ENCODE data around the gene BTK. TPM values are rescaled to one million over a fixed set of nuclear protein-coding genes. Genes with fewer than 3 reads are reported as not detected.
A peak's percentile ranks its signal among the peaks of the same experiment; 100 is the strongest.

The BTK gene
- total and polyA plus RNA-seq, 9 of the 15 experiments (the other 6 are each of a cell fraction or from before 2014, with no cell fraction given) = 14.9 to 93.4 (median 65.2) TPM

GRCh38 chrX:101390664-101391525 lies 4.9 kb upstream of the BTK start, which contains the start of gene RPL36A (continued):
- 0 out of 4 replicates have a peak, but pooled peaks of 1 of the 2 experiments have one; percentile 40 for TF ChIP-seq ZNF318 (IDR thresholded peaks at IDR 0.05; ENCODE audit: borderline replicate concordance in 1 of 2, low read depth in 1 of 2)
- peak; percentile 71; the same call in 1 of the 2 replicates for TF ChIP-seq ZBTB33 (CRISPR knock-in tag; IDR thresholded peaks at IDR 0.05)
- TF ChIP-seq CTBP1 (IDR thresholded peaks at IDR 0.05; ENCODE audit: borderline replicate concordance) = peak; percentile 43; the same call in 1 of the 2 replicates
- 0 out of 4 replicates have a peak, but pooled peaks of 1 of the 2 experiments have one; percentile 35 for TF ChIP-seq NONO (IDR thresholded peaks at IDR 0.05; ENCODE audit: low read depth in 2 of 2, low read length in 1 of 2)
- peak; percentile 3; the same call in 1 of the 2 replicates for TF ChIP-seq JUN (IDR thresholded peaks at IDR 0.05; ENCODE audit: borderline replicate concordance, low read depth, low read length)
- TF ChIP-seq JUN (CRISPR knock-in tag; IDR thresholded peaks at IDR 0.05; ENCODE audit: borderline replicate concordance) = no peak
- TF ChIP-seq ZNF584 (CRISPR knock-in tag; IDR thresholded peaks at IDR 0.05; ENCODE audit: low read depth) = no peak
- peak; percentile 96 for TF ChIP-seq SPI1 (IDR thresholded peaks at IDR 0.05; ENCODE audit: borderline replicate concordance, low read depth, low read length)
- peak; percentile 97 for TF ChIP-seq KDM5B (IDR thresholded peaks at IDR 0.05; ENCODE audit: insufficient replicate concordance, low read depth, low read length)
- TF ChIP-seq CREM (IDR thresholded peaks at IDR 0.05; ENCODE audit: low read depth) = peak; percentile 83
- TF ChIP-seq DMBX1 (CRISPR knock-in tag; IDR thresholded peaks at IDR 0.05; ENCODE audit: borderline replicate concordance) = no peak
- TF ChIP-seq L3MBTL2 (IDR thresholded peaks at IDR 0.05) = peak; percentile 63; the same call in 1 of the 2 replicates
- 0 out of 2 replicates have a peak, but pooled peaks have one; percentile 48 for TF ChIP-seq SP1 (CRISPR knock-in tag; IDR thresholded peaks at IDR 0.05)
- TF ChIP-seq ESRRA (IDR thresholded peaks at IDR 0.05; ENCODE audit: borderline replicate concordance, low read depth) = peak; percentile 84; the same call in 1 of the 2 replicates
